Measurements from ENCODE around the gene CNIH3.

CNIH3 gene

DNA sequence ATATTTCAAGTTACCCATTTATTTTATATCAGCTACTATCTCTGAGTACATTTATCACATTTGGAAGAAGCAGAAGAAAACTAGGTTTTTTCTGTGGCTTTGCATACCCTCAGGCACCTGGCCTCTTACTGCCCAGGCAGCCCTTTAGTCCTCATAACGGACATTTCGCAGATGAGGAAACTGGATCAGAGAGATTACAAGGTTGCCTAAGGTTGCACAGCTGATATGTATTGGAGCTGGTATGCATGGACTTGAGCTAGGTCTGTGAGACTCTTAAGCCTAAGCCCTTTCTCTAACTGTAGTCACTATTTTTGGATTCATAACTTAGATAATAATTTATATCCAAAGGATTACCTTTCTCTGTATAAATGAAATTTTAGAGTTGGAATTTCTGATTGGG is 4.0 kb downstream of the CNIH3 start:
- no peak for DNase-seq (ENCODE audit: low spot score in 2 of 2)
- Mint-ChIP-seq H3K4me3 (no peak overlapping the region), H3K4me1 (peaks cover 48% of the 10 kb centered on the region), H3K27ac (ENCODE audit: low read depth) (no peak overlapping the region), H3K36me3 (ENCODE audit: insufficient read depth) (peaks cover 6% of the 10 kb centered on the region), H3K27me3 (peaks cover 63% of the 10 kb centered on the region), H3K9me3 (peaks cover 6% of the 10 kb centered on the region)
- ATAC-seq (replicated peaks; ENCODE audit: extremely low read depth, poor library complexity, severe bottlenecking) = no peak

DNA sequence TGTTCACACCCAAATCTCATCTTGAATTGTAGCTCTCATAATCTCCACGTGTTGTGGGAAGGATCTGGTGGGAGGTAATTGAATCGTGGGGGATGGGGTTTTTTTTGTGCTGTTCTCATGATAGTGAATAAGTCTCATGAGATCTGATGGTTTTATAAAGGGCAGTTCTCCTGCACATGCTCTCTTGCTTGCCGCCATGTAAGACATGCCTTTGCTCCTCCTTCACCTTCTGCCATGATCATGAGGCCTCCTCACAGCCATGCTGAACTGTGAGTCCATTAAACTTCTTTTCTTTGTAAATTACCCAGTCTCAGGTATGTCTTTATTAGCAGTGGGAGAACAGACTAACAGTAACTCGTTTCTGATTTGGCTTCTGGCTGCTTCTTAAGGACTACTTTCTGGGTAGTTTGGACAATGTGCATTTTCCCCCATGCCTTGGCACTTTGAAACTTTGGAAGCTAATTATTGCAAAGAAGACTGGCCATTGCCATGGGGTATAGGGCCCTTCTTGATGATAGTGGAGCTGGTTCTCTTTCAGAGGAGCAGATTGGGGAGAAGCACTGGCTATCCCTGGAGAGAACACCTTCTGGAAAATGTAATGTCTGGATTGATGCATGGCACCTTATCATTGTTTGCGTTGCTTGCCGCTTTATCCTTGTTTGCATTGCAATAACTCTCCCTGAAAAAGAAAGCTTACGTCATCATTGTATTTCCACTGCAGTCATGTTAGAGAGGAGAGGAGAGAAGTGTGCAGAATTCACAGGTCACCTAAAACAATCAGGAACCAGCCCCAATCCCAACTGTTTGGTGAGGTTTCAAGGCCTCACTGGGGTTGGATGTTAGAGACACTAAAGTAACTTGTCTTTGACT is 5.9 kb downstream of the CNIH3 start:
- Mint-ChIP-seq H3K4me1 (peaks cover 42% of the 10 kb centered on the region), H3K27me3 (peaks cover 44% of the 10 kb centered on the region), H3K27ac (ENCODE audit: low read depth) (no peak overlapping the region), H3K9me3 (peaks cover 6% of the 10 kb centered on the region), H3K36me3 (ENCODE audit: insufficient read depth) (peaks cover 6% of the 10 kb centered on the region), H3K4me3 (no peak overlapping the region)
- ATAC-seq (replicated peaks; ENCODE audit: extremely low read depth, poor library complexity, severe bottlenecking) = no peak
- DNase-seq (ENCODE audit: low spot score in 2 of 2) = no peak

DNA sequence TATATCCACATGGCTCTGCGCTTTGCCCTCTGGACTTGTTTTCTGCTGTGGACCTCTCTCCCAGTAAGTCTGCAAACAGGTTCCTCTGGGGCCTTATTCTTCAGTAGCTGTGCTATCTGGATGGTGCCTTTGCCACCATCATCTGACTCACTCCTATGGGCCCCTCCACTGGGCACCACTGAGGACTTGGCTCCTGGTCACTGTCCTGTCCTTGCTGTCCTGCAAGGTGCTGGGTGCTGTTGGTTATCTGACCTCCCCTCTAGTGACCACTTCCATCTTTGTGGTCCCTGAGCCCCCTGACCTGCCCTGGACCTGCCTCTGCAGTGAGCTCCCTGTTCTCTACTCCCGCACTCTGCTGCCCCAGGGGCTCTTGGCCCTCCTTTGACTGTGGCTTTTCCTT is 6.7 kb downstream of the CNIH3 start:
- Mint-ChIP-seq H3K4me1 (peaks cover 35% of the 10 kb centered on the region), H3K36me3 (ENCODE audit: insufficient read depth) (peaks cover 6% of the 10 kb centered on the region), H3K4me3 (no peak overlapping the region)

DNA sequence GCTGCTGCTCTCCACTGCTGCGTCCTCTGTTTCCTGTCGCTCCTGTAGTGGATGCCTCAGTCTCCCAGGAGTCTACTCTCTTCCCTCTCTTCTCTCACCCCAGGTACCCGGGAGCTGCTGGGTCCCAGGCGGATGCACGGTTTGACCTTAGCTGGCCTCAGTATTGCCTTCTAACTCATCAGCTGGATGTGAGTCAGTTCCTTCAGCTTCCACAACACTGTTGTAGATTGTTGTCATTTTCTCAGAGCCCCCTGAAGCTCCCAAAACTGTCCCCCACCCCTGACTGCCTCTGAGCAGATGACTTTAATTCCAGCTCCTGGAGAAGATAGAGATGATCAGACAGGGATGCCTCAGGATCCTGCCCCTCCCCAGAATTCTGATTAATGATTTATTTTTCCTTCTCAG is 7.2 kb downstream of the CNIH3 start:
- Mint-ChIP-seq H3K9me3 (peaks cover 6% of the 10 kb centered on the region), H3K4me1 (peaks cover 30% of the 10 kb centered on the region), H3K36me3 (ENCODE audit: insufficient read depth) (peaks cover 6% of the 10 kb centered on the region), H3K27me3 (peaks cover 31% of the 10 kb centered on the region), H3K4me3 (peak overlapping the region; percentile 60), H3K27ac (ENCODE audit: low read depth) (peak overlapping the region; percentile 95)
- DNase-seq (ENCODE audit: low spot score in 2 of 2) (no peak), ATAC-seq (replicated peaks; ENCODE audit: extremely low read depth, poor library complexity, severe bottlenecking) (no peak)

More for the DNA sequence above, 6.7 kb downstream of the CNIH3 start:
- Mint-ChIP-seq H3K27me3 (peaks cover 36% of the 10 kb centered on the region), H3K27ac (ENCODE audit: low read depth) (peak overlapping the region; percentile 95), H3K9me3 (peaks cover 6% of the 10 kb centered on the region)
- DNase-seq (ENCODE audit: low spot score in 2 of 2) (no peak), ATAC-seq (replicated peaks; ENCODE audit: extremely low read depth, poor library complexity, severe bottlenecking) (no peak)

DNA sequence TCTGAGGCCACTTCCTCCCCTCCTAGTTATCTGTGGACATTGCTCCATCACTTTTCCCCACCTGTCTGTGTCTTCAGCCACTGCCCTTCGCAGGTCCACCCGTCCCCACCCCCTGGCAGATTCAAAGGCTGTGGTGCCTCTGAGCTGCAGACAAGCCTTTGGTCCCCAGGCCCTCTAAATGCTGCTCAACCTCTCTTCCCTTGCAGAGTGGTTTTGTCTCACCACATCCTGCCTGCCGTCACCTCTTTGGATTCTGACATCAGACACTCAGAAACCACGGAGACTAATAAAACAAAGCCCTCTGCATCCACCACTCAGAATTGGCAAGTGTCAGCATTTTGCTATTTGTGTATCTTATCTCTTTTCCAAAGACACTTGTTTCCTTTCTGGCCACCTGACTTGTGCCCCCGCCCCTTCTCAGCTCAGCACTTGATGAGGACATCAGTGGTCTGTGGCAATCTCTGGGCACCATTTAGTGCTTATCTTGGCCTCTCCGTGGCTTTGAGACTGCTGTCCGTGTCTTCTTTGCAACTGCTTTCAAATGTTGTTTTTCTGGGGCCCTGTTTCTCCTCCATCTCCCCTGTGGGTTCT is 7.7 kb downstream of the CNIH3 start:
- ATAC-seq (replicated peaks; ENCODE audit: extremely low read depth, poor library complexity, severe bottlenecking) (peak; percentile 97), DNase-seq (ENCODE audit: low spot score in 2 of 2) (peak; percentile 54 to 81)
- H3K27me3 Mint-ChIP-seq = peaks cover 26% of the 10 kb centered on the region
- H3K4me1 Mint-ChIP-seq = peaks cover 27% of the 10 kb centered on the region
- peaks cover 6% of the 10 kb centered on the region for H3K9me3 Mint-ChIP-seq
- H3K36me3 Mint-ChIP-seq (ENCODE audit: insufficient read depth) = peaks cover 6% of the 10 kb centered on the region
- peak overlapping the region; percentile 60 for H3K4me3 Mint-ChIP-seq
- H3K27ac Mint-ChIP-seq (ENCODE audit: low read depth) = peak overlapping the region; percentile 95

DNA sequence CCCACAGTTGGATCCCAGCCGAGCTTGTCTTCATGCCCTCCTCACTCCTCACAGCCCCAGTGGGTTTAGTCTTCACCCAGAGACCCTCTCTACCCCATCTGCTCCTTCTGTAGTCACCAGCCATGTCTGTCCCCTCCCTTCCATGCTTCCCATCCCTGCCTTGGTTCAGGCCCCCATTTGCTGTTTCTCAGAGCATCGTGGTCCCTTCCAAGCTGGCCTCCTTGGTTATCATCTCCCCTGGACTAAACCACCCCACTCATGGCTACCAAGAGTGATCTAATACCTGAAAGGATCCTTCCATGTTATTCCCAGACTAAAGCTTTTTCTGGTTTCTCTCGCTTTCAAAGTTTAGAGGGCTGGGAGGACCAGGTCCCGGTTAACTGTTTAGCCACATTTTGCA is 8.3 kb downstream of the CNIH3 start:
- ATAC-seq (replicated peaks; ENCODE audit: extremely low read depth, poor library complexity, severe bottlenecking) (no peak), DNase-seq (ENCODE audit: low spot score in 2 of 2) (no peak)
- peaks cover 6% of the 10 kb centered on the region for H3K9me3 Mint-ChIP-seq
- peaks cover 20% of the 10 kb centered on the region for H3K27me3 Mint-ChIP-seq
- H3K4me3 Mint-ChIP-seq = peak overlapping the region; percentile 60
- H3K27ac Mint-ChIP-seq (ENCODE audit: low read depth) = peak overlapping the region; percentile 95
- H3K36me3 Mint-ChIP-seq (ENCODE audit: insufficient read depth) = peaks cover 6% of the 10 kb centered on the region
- peaks cover 27% of the 10 kb centered on the region for H3K4me1 Mint-ChIP-seq

DNA sequence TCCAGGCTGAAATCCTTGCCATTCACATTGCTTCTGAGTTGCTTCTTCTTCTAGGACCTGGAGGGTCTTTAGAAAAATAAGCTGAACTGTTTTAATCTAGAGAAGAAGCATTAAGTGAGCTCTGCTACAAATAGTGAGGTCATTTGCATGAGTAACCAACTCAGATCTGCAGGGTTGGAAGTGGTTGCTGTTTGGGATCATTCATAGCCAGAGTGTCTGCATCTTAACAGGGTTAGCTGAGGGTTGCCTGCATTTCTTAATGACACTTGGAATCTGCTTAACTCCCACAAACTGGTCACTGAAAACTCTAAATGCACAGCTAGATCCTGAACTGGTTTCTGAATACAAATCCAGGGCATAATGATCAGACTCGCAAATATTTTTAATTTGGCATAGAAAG is 9.9 kb downstream of the CNIH3 start:
- ATAC-seq (replicated peaks; ENCODE audit: extremely low read depth, poor library complexity, severe bottlenecking) = no peak

DNA sequence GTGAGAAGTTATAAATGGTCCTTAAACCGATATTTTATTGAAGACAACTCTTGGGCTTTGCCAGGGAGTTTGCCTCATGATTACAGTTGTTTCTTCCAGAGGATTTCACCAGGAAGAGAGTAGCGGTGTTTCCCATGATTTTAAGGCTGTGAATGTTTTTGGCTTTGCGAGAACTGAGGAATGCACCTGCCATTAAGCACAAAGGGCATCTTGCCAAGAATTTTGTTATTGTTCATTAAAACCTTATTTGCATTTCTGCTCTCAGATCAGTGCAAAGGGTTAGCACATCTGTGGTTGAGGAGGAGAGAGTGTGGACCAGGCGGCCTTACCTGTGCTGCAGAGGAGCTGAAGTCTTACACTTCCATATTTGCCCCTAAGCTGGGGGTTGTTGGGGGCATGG is 13.8 kb downstream of the CNIH3 start:
- H3K4me3 Mint-ChIP-seq = no peak overlapping the region
- H3K27me3 Mint-ChIP-seq = peaks cover 15% of the 10 kb centered on the region
- H3K4me1 Mint-ChIP-seq = peaks cover under 1% of the 10 kb centered on the region
- no peak for DNase-seq (ENCODE audit: low spot score in 2 of 2)
- ATAC-seq (replicated peaks; ENCODE audit: extremely low read depth, poor library complexity, severe bottlenecking) = no peak
- no peaks in the 10 kb centered on the region for H3K9me3 Mint-ChIP-seq
- no peaks in the 10 kb centered on the region for H3K36me3 Mint-ChIP-seq (ENCODE audit: insufficient read depth)
- H3K27ac Mint-ChIP-seq (ENCODE audit: low read depth) = no peak overlapping the region

More for the DNA sequence above, 9.9 kb downstream of the CNIH3 start:
- peaks cover 16% of the 10 kb centered on the region for H3K27me3 Mint-ChIP-seq
- no peak overlapping the region for H3K4me3 Mint-ChIP-seq
- H3K36me3 Mint-ChIP-seq (ENCODE audit: insufficient read depth) = peaks cover 6% of the 10 kb centered on the region
- H3K9me3 Mint-ChIP-seq = peaks cover 6% of the 10 kb centered on the region
- H3K27ac Mint-ChIP-seq (ENCODE audit: low read depth) = peak overlapping the region; percentile 19
- DNase-seq (ENCODE audit: low spot score in 2 of 2) = no peak
- peaks cover 27% of the 10 kb centered on the region for H3K4me1 Mint-ChIP-seq

DNA sequence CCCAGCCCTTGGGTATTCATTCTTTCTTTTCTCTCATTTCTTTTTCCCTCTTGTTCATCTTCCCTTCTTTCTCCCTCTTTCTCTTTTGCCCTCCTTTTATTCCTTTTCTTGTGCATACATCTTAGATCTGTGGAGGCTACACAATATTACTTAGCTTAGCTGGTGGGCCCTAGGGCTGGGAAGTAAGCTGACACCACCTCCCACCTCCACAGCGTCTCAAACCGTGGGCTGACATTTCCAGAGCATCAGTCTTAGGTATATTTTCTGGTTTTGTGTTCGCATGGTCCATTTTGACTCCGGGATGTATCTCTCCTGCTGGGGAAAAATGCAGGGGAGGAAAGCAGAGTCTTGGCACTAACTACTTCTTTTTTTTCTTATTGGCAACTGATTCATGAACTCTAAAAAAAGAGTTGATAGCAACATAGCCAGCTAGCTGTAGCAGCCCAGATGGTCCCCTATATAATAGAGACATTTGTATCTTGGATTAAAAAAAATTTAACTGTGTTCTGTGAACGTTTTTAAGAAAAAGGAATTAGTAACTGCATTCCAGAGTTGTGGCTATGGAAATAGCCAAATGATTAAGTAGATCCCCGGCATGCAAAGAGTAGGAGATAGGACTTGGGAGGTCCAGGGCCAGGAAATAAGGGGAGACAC is 15.5 kb downstream of the CNIH3 start:
- H3K4me1 Mint-ChIP-seq = no peaks in the 10 kb centered on the region
- H3K4me3 Mint-ChIP-seq = no peak overlapping the region
- H3K27me3 Mint-ChIP-seq = peaks cover 15% of the 10 kb centered on the region
- no peak overlapping the region for H3K27ac Mint-ChIP-seq (ENCODE audit: low read depth)
- H3K36me3 Mint-ChIP-seq (ENCODE audit: insufficient read depth) = no peaks in the 10 kb centered on the region
- ATAC-seq (replicated peaks; ENCODE audit: extremely low read depth, poor library complexity, severe bottlenecking) (no peak), DNase-seq (ENCODE audit: low spot score in 2 of 2) (no peak)
- H3K9me3 Mint-ChIP-seq = no peaks in the 10 kb centered on the region

DNA sequence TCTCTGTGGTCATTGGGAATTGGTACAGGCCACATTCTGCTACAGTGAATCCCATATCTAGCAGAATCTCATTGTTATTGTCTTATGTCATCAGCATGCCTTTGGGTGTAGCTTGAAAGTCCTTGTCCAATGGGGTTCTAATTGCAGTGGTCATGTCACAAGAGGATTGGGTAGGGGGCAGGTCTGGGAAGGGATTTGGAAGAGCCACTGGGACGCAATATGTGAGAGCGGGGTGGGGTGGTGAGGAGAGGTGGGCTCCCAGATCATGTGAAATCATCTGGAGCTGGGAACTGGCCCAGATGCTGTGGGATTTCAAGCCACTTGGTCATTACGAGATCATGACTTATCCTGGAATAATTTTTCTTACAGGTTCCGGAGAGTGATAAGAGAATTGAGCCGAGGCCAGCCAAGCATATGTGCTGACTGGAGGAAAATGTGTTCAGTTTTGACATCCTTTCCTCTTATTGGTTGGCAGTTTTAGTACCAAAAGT is 16.3 kb downstream of the CNIH3 start:
- peaks cover 2% of the 10 kb centered on the region for H3K4me1 Mint-ChIP-seq
- no peaks in the 10 kb centered on the region for H3K36me3 Mint-ChIP-seq (ENCODE audit: insufficient read depth)
- no peaks in the 10 kb centered on the region for H3K9me3 Mint-ChIP-seq
- no peak overlapping the region for H3K27ac Mint-ChIP-seq (ENCODE audit: low read depth)
- peaks cover 15% of the 10 kb centered on the region for H3K27me3 Mint-ChIP-seq
- ATAC-seq (replicated peaks; ENCODE audit: extremely low read depth, poor library complexity, severe bottlenecking) = no peak
- no peak for DNase-seq (ENCODE audit: low spot score in 2 of 2)
- H3K4me3 Mint-ChIP-seq = no peak overlapping the region

DNA sequence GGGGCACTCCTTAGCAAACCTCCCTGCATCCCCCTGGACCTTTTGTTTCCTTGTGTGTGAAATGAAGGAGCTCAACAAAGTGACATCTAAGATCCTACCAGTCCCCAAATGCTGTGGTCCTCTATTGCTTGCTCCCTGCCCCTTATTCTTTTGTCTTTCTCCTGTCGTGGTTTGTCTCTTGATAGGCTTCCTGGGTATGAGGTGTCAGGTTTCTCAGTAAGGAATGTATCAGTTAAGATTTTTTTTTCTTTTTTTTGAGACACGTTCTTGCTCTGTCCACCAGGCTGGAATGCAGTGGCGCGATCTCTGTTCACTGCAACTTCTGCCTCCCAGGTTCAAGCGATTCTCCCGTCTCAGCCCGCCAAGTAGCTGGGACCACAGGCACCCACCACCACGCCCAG is 16.8 kb downstream of the CNIH3 start:
- no peak overlapping the region for H3K27ac Mint-ChIP-seq (ENCODE audit: low read depth)
- H3K36me3 Mint-ChIP-seq (ENCODE audit: insufficient read depth) = no peaks in the 10 kb centered on the region
- H3K27me3 Mint-ChIP-seq = peaks cover 15% of the 10 kb centered on the region
- DNase-seq (ENCODE audit: low spot score in 2 of 2) (no peak), ATAC-seq (replicated peaks; ENCODE audit: extremely low read depth, poor library complexity, severe bottlenecking) (no peak)
- no peaks in the 10 kb centered on the region for H3K9me3 Mint-ChIP-seq
- H3K4me3 Mint-ChIP-seq = no peak overlapping the region
- peaks cover 7% of the 10 kb centered on the region for H3K4me1 Mint-ChIP-seq

DNA sequence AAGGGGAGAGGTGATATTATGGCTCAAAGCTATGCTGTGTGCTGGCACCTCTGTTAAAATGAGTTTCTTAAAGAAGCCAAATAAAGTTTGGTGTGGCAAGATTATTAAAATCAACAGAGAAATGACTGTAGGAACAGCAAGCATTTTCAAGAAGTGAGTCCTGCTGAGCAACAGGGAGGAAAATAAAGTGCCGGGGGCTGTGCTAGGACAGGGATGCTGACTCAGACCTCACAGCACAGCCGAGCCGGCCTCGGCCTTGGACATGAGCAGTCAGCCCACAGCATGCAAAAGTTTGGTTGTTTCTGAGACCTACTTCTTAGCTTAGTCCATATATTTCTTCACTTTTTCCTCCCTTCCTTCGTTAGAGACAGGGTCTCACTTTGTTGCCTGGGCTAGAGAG is 19.2 kb downstream of the CNIH3 start:
- no peak overlapping the region for H3K27ac Mint-ChIP-seq (ENCODE audit: low read depth)
- ATAC-seq (replicated peaks; ENCODE audit: extremely low read depth, poor library complexity, severe bottlenecking) (no peak), DNase-seq (ENCODE audit: low spot score in 2 of 2) (no peak)
- no peak overlapping the region for H3K4me3 Mint-ChIP-seq
- no peaks in the 10 kb centered on the region for H3K9me3 Mint-ChIP-seq
- peaks cover 19% of the 10 kb centered on the region for H3K27me3 Mint-ChIP-seq
- H3K36me3 Mint-ChIP-seq (ENCODE audit: insufficient read depth) = no peaks in the 10 kb centered on the region
- H3K4me1 Mint-ChIP-seq = peaks cover 10% of the 10 kb centered on the region
